Hepatocyte (in vitro differentiated cells): ENCODE data around the gene SPDYE4. TPM values are rescaled to one million over a fixed set of nuclear protein-coding genes. Genes with fewer than 3 reads are reported as not detected.

Source experiments
- DNase-seq: peaks from one replicate; pipeline ENCODE4 v3.0.0-alpha.2; 2016; ENCODE audit warnings: low spot score
- H2AFZ ChIP-seq: fragments of 200-600 bp; sonication (generic); 2 replicates; pipeline ENCODE4 v1.6.0; 2016; ENCODE audit warnings: antibody characterized with exemption, mild to moderate bottlenecking
- H3K27ac ChIP-seq: fragments of 200-600 bp; sonication (generic); 2 replicates; pipeline ENCODE4 v1.5.1; 2016; ENCODE audit warnings: mild to moderate bottlenecking
- H3K27me3 ChIP-seq: fragments of 200-600 bp; sonication (generic); 2 replicates; pipeline ENCODE4 v1.6.1; 2016
- H3K36me3 ChIP-seq: fragments of 200-600 bp; sonication (generic); replicated peaks from 2 replicates; pipeline ENCODE4 v1.5.1; 2016; ENCODE audit warnings: low read depth; ENCODE audit not compliant: insufficient read depth
- H3K4me1 ChIP-seq: fragments of 200-600 bp; sonication (generic); 2 replicates; pipeline ENCODE4 v1.5.1; 2016; ENCODE audit warnings: mild to moderate bottlenecking, moderate library complexity; ENCODE audit not compliant: insufficient read depth
- H3K4me2 ChIP-seq: fragments of 200-600 bp; sonication (generic); 2 replicates; pipeline ENCODE4 v1.6.0; 2016
- H3K4me3 ChIP-seq: fragments of 200-600 bp; sonication (generic); 2 replicates; pipeline ENCODE4 v1.5.1; 2016; ENCODE audit warnings: mild to moderate bottlenecking
- H3K79me2 ChIP-seq: fragments of 200-600 bp; sonication (generic); 2 replicates; pipeline ENCODE4 v1.6.0; 2017; ENCODE audit warnings: mild to moderate bottlenecking
- H3K9me2 ChIP-seq: fragments of 200-600 bp; sonication (generic); replicated peaks from 2 replicates; pipeline ENCODE4 v1.6.0; 2017; ENCODE audit warnings: mild to moderate bottlenecking; ENCODE audit not compliant: insufficient read depth
- H3K9me3 ChIP-seq: fragments of 200-600 bp; sonication (generic); 2 replicates; pipeline ENCODE4 v1.5.1; 2016; ENCODE audit warnings: low read depth, mild to moderate bottlenecking
- H4K20me1 ChIP-seq: fragments of 200-600 bp; sonication (generic); 2 replicates; pipeline ENCODE4 v1.6.0; 2016; ENCODE audit warnings: mild to moderate bottlenecking; ENCODE audit not compliant: insufficient read depth, poor library complexity, severe bottlenecking
- CTCF ChIP-seq: fragments of 200-600 bp; sonication (generic); IDR thresholded peaks from 2 replicates; pipeline ENCODE4 v1.5.1; 2016; ENCODE audit warnings: antibody characterized with exemption, mild to moderate bottlenecking; ENCODE audit not compliant: poor library complexity
- EZH2 ChIP-seq: fragments of 200-600 bp; sonication (generic); IDR thresholded peaks from 2 replicates; pipeline ENCODE4 v1.6.1; 2016; ENCODE audit warnings: antibody characterized with exemption, mild to moderate bottlenecking, borderline replicate concordance
- EZH2phosphoT487 ChIP-seq: fragments of 200-600 bp; sonication (generic); IDR thresholded peaks from one replicate; pipeline ENCODE4 v1.6.1; 2018; ENCODE audit warnings: antibody characterized with exemption, mild to moderate bottlenecking, low read depth, moderate library complexity; ENCODE audit not compliant: unreplicated experiment, severe bottlenecking
- WGBS: methylation state at CpG from one replicate; pipeline ENCODE4 v1.1.6; 2016; ENCODE audit warnings: low lambda C conversion rate; ENCODE audit errors: missing lambda C conversion rate; 5-methylcytosine and 5-hydroxymethylcytosine counted together
- polyA plus RNA-seq: library from polyadenylated mRNA; unstranded; fragments of >200 nt; fragmentation: Nextera tagmentation; extraction: Ambion mirVana; gene quantifications from 2 replicates; pipeline ENCODE4 v1.2.1, GENCODE V29; 2016
- total RNA-seq: library from RNA; depleted of rRNA; stranded (reverse); fragments of >200 nt; gene quantifications from 2 replicates; pipeline ENCODE4 v1.2.3, GENCODE V29; 2014

Gene SPDYE4
- total and polyA plus RNA-seq, 2 experiments from 2014 or later, result not detected

DNA sequence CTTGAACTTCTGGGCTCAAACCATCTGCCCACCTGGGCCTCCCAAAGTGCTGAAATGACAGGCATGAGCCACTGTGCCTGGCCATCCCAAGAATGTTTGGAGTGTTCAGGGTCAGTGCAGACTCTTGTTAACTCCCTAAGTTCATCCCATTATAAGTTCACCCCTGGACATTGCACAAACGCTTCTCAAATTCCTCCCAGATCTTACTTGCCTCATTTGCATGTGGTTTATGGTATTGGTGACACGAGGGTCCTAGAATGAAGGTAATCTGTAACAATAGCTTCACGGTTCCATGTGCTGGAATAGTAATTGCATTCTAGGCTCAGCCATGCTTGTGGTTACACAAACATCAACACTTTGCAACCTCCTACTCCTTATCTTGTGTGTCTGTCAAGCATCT lies 8.7 kb downstream of the SPDYE4 start:
- Histone ChIP-seq H3K4me2 (no peak overlapping the region), H3K9me2 (no peaks in the 10 kb centered on the region), H3K36me3 (no peaks in the 10 kb centered on the region), H4K20me1 (no peaks in the 10 kb centered on the region), H3K27me3 (peaks cover 5% of the 10 kb centered on the region), H3K9me3 (no peaks in the 10 kb centered on the region), H3K4me3 (no peak overlapping the region), H2AFZ (no peak overlapping the region), H3K79me2 (no peaks in the 10 kb centered on the region), H3K27ac (no peak overlapping the region), H3K4me1 (no peaks in the 10 kb centered on the region)
- DNase-seq, result no peak
- TF ChIP-seq CTCF (no peak), EZH2phosphoT487 (no peak), EZH2 (no peak)
- 81% methylated on average over 3 of the region's 3 CpGs for WGBS

- H2AFZ ChIP-seq, result no peak overlapping the region
- no peak for TF ChIP-seq EZH2phosphoT487
- no peak for TF ChIP-seq CTCF
- TF ChIP-seq EZH2, result no peak
- H4K20me1 ChIP-seq, result no peaks in the 10 kb centered on the region
- H3K4me2 ChIP-seq, result no peak overlapping the region
- H3K4me1 ChIP-seq, result no peaks in the 10 kb centered on the region
- DNase-seq, result no peak
- no peaks in the 10 kb centered on the region for H3K9me3 ChIP-seq
- no peaks in the 10 kb centered on the region for H3K9me2 ChIP-seq
- WGBS, result 86% methylated on average over 3 of the region's 3 CpGs
- peaks cover 5% of the 10 kb centered on the region for H3K27me3 ChIP-seq
- no peak overlapping the region for H3K4me3 ChIP-seq
- H3K79me2 ChIP-seq, result no peaks in the 10 kb centered on the region
- H3K27ac ChIP-seq, result no peak overlapping the region
- no peaks in the 10 kb centered on the region for H3K36me3 ChIP-seq
Observed at GRCh38 chr17:8747742-8748141, 10.6 kb downstream of the SPDYE4 start.

GRCh38 chr17:8746501-8747236 lies 11.7 kb downstream of the SPDYE4 start:
- H3K4me1 ChIP-seq, result no peaks in the 10 kb centered on the region
- peak overlapping the region; percentile 78 for H3K4me3 ChIP-seq
- H3K27ac ChIP-seq, result no peak overlapping the region
- H3K9me2 ChIP-seq, result no peaks in the 10 kb centered on the region
- peaks cover under 1% of the 10 kb centered on the region for H3K27me3 ChIP-seq
- WGBS, result 34% methylated on average over 7 of the region's 9 CpGs
- H3K79me2 ChIP-seq, result no peaks in the 10 kb centered on the region
- H3K9me3 ChIP-seq, result no peaks in the 10 kb centered on the region
- no peak for DNase-seq
- no peaks in the 10 kb centered on the region for H4K20me1 ChIP-seq
- H3K4me2 ChIP-seq, result peak overlapping the region; percentile 98
- peak overlapping the region; percentile 97 for H2AFZ ChIP-seq
- no peaks in the 10 kb centered on the region for H3K36me3 ChIP-seq
- TF ChIP-seq EZH2 (no peak), CTCF (no peak), EZH2phosphoT487 (no peak)
